ENCODE results near the gene BRME1. TPM values are rescaled to one million over a fixed set of nuclear protein-coding genes. Genes with fewer than 3 reads are reported as not detected.

Gene BRME1
- total and polyA plus RNA-seq, 2 of the 13 experiments (the other 11 are each of a cell fraction or from before 2014, with no cell fraction given), result 0.74 to 1.5 TPM

DNA sequence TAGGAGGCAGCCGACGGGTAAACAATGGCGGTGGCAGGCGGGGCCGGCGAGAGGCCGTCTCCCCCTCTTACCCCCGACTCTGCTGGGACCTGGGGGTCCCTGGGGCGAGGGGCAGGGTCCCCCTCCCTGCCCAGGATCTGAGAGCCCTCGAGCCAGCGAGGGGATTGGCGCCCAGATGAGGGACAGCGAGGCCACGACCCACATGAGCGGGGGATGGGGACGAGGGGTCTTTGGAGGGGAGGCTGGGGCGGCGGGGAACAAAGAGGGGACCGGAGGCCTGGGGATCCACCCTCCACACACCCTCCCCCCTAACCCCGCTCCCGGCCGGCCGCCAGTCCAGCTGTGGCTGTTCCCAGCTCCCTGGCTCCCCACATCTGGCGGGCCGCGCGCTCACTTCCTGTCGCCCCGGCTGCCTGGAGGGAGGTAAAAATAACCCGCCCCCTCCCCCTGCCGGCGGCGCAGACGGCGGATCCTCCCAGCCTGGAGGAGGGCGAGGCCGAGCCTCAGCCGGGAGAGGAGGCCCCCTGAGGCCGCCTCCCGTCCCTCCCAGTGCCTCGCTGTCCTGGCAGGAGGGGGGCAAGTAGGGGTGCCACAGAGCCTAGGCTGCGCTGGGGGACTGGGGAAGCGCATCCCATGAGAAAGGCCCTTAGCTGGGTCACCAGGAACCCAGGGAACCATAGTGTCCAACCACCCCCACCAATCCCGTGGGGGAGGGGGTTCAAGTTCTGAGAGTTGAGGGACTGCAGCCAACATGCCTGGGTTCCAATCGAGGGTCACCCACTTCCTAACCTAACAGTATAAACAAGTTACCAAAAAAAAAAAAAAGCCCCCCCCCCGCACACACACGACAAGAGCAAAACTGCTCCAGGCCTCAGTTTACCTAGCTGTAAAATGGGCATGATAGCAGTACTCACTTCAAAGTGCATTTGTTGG lies 58.2 kb downstream of the BRME1 start (continued):
- no peak for TF ChIP-seq ATF1 (CRISPR knock-in tag; IDR thresholded peaks at IDR 0.05)
- TF ChIP-seq, protein P1, sequence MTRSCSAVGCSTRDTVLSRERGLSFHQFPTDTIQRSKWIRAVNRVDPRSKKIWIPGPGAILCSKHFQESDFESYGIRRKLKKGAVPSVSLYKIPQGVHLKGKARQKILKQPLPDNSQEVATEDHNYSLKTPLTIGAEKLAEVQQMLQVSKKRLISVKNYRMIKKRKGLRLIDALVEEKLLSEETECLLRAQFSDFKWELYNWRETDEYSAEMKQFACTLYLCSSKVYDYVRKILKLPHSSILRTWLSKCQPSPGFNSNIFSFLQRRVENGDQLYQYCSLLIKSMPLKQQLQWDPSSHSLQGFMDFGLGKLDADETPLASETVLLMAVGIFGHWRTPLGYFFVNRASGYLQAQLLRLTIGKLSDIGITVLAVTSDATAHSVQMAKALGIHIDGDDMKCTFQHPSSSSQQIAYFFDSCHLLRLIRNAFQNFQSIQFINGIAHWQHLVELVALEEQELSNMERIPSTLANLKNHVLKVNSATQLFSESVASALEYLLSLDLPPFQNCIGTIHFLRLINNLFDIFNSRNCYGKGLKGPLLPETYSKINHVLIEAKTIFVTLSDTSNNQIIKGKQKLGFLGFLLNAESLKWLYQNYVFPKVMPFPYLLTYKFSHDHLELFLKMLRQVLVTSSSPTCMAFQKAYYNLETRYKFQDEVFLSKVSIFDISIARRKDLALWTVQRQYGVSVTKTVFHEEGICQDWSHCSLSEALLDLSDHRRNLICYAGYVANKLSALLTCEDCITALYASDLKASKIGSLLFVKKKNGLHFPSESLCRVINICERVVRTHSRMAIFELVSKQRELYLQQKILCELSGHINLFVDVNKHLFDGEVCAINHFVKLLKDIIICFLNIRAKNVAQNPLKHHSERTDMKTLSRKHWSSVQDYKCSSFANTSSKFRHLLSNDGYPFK (CRISPR knock-in tag; IDR thresholded peaks at IDR 0.05; ENCODE audit: borderline replicate concordance), result peak; percentile 44; the same call in 1 of the 2 replicates
- TF ChIP-seq, protein P2, sequence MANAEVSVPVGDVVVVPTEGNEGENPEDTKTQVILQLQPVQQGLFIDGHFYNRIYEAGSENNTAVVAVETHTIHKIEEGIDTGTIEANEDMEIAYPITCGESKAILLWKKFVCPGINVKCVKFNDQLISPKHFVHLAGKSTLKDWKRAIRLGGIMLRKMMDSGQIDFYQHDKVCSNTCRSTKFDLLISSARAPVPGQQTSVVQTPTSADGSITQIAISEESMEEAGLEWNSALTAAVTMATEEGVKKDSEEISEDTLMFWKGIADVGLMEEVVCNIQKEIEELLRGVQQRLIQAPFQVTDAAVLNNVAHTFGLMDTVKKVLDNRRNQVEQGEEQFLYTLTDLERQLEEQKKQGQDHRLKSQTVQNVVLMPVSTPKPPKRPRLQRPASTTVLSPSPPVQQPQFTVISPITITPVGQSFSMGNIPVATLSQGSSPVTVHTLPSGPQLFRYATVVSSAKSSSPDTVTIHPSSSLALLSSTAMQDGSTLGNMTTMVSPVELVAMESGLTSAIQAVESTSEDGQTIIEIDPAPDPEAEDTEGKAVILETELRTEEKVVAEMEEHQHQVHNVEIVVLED (CRISPR knock-in tag; IDR thresholded peaks at IDR 0.05; ENCODE audit: borderline replicate concordance), result no peak
- TF ChIP-seq, protein P3, sequence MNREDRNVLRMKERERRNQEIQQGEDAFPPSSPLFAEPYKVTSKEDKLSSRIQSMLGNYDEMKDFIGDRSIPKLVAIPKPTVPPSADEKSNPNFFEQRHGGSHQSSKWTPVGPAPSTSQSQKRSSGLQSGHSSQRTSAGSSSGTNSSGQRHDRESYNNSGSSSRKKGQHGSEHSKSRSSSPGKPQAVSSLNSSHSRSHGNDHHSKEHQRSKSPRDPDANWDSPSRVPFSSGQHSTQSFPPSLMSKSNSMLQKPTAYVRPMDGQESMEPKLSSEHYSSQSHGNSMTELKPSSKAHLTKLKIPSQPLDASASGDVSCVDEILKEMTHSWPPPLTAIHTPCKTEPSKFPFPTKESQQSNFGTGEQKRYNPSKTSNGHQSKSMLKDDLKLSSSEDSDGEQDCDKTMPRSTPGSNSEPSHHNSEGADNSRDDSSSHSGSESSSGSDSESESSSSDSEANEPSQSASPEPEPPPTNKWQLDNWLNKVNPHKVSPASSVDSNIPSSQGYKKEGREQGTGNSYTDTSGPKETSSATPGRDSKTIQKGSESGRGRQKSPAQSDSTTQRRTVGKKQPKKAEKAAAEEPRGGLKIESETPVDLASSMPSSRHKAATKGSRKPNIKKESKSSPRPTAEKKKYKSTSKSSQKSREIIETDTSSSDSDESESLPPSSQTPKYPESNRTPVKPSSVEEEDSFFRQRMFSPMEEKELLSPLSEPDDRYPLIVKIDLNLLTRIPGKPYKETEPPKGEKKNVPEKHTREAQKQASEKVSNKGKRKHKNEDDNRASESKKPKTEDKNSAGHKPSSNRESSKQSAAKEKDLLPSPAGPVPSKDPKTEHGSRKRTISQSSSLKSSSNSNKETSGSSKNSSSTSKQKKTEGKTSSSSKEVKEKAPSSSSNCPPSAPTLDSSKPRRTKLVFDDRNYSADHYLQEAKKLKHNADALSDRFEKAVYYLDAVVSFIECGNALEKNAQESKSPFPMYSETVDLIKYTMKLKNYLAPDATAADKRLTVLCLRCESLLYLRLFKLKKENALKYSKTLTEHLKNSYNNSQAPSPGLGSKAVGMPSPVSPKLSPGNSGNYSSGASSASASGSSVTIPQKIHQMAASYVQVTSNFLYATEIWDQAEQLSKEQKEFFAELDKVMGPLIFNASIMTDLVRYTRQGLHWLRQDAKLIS (CRISPR knock-in tag; IDR thresholded peaks at IDR 0.05), result no peak
